Measurements from ENCODE around the gene MYMX. TPM values are rescaled to one million over a fixed set of nuclear protein-coding genes. Genes with fewer than 3 reads are reported as not detected.

Gene MYMX
- total and polyA plus RNA-seq, 2 of the 13 experiments (the other 11 are each of a cell fraction or from before 2014, with no cell fraction given): not detected

- TF ChIP-seq SP2 (CRISPR knock-in tag; IDR thresholded peaks at IDR 0.05) (no peak), SNAPC4 (CRISPR knock-in tag; IDR thresholded peaks at IDR 0.05) (peak; percentile 39), MYPOP (CRISPR knock-in tag; IDR thresholded peaks at IDR 0.05) (no peak), SATB2 (CRISPR knock-in tag; IDR thresholded peaks at IDR 0.05) (no peak), NR2F6 (IDR thresholded peaks at IDR 0.05) (no peak), NR2F6 (CRISPR knock-in tag; IDR thresholded peaks at IDR 0.05) (peak; percentile 25; the same call in 1 of the 2 replicates), PREB (CRISPR knock-in tag; IDR thresholded peaks at IDR 0.05) (no peak), RFX5 (IDR thresholded peaks at IDR 0.05; ENCODE audit: low read depth, low read length) (no peak), PRDM10 (CRISPR knock-in tag; IDR thresholded peaks at IDR 0.05; ENCODE audit: low read depth) (no peak), PHF21A (CRISPR knock-in tag; IDR thresholded peaks at IDR 0.05) (peak; percentile 59; the same call in 1 of the 2 replicates), ARID5B (CRISPR knock-in tag; IDR thresholded peaks at IDR 0.05) (peak; percentile 48; the same call in 1 of the 2 replicates)
Measured at GRCh38 chr6:44237813-44238433, 21.2 kb downstream of the MYMX start (continued).
